Left ventricle myocardium superior (tissue), 1 donor: Measurements from ENCODE around the gene KMT2E. TPM values are rescaled to one million over a fixed set of nuclear protein-coding genes. Genes with fewer than 3 reads are reported as not detected.
"Not testable (repeated sequence)": the region's sequence is repeated elsewhere in the genome, so short reads cannot be mapped to it uniquely, and the experiment has no call there.

Experiments
- ATAC-seq: fragments of 200-7000 bp; cut with Tn5 transposase; one replicate; pipeline ENCODE4 v1.9.1; 2020; ENCODE audit warnings: mild to moderate bottlenecking, moderate library complexity
- DNase-seq: peaks from one replicate; pipeline ENCODE4 v3.0.0-alpha.2; 2020
- intact Hi-C: fragments of 100-400 bp; cut with micrococcal nuclease; formaldehyde crosslinking; loops from one replicate; pipeline ENCODE4 v1.11.0; 2022
- total RNA-seq: library from RNA; stranded (reverse); fragmentation: NEBNext Ultra II Directional; extraction: Animal tissue kit (Norgen Biotek cat#: 25700); gene quantifications from one replicate; pipeline ENCODE4 v1.2.1, GENCODE V29; 2021
- donor health status: DM: no; HTN: yes; CAD: no; lungs with severe emphysema.

The KMT2E gene
- total RNA-seq, 1 donor from 2014 or later, result 35.9 TPM

DNA sequence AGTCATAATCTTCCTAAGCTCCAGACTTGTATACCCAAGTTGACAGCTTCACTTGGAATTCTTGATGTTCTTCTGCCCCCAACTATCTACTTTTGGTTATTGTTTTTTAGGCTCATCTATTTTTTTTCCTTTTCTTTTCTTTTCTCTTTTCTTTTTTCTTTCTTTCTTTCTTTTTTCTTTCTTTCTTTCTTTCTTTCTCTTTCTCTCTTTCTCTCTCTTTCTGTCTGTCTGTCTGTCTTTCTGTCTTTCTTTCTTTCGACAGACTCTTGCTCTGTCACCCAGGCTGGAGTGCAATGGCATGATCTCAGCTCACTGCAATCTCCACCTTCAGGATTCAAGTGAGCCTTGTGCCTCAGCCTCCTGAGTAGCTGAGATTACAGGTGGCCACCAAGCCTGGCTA is 36.5 kb downstream of the KMT2E start:
- ATAC-seq (no peak), DNase-seq (no peak)
- intact Hi-C loops, result no loop called here

GRCh38 chr7:105050899-105051298 is 36.9 kb downstream of the KMT2E start:
- DNase-seq, ATAC-seq, intact Hi-C loops: not testable (repeated sequence)

GRCh38 chr7:105055084-105055483 is 41.1 kb downstream of the KMT2E start:
- DNase-seq (no peak), ATAC-seq (no peak)
- intact Hi-C loops, result no loop called here

DNA sequence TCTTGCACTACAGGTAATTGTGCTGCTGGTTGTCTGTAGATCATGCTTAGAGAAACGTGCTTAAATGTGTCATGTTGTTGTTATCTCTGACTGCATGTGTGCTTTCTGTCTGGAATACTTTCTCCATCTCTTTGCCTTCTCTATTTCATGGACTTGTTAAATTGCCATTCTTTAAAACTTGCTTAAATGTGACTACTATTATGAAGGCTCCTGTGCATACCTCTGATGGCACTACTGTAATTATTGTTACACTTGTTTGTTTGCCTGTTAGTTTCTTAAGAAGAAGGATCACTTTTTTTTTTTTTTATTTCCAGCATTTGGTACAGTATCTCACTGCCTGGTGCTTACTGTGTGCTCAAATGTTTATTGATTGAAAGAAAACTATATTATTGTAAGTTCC is 41.6 kb downstream of the KMT2E start:
- intact Hi-C loops, result no loop called here
- no peak for DNase-seq
- no peak for ATAC-seq

DNA sequence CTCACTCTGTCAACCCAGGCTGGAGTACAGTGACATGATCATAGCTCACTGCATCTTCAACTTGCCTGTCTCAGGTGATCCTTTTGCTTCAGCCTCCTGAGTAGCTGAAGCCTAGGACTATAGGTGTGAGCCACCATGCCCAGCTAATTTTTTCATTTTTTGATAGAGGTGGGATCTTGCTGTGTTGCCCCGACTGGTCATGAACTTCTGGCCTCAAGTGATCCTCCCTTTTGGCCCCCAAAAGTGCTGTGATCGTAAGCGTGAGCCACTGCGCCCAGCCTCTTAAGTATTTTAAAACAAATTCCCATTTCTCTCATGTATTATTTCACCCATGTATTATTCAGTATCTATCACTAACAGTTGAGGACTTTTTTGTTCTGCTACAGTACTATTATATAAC is 43.5 kb downstream of the KMT2E start:
- ATAC-seq, result no peak
- DNase-seq, result no peak
- intact Hi-C loops, result no loop called here

DNA sequence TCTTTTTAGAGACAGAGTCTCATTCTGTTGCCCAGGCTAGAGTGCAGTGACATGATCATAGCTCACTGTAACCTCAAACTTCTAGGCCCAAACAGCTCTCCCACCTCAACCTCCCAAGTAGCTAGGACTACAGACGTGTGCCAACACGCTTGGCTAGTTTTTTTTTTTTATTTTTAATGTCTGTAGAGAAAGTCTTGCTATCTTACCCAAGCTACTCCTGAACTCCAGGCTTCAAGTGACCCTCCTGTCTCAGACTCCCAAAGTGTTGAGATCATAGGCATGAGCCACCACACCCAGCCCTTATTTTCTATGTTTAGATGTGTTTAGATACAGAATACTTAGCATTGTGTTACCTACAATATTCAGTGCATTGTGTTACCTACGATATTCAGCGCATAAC is 46.4 kb downstream of the KMT2E start:
- intact Hi-C loops, result no loop called here
- ATAC-seq (peak; percentile 29), DNase-seq (no peak)

- peak; percentile 77 for ATAC-seq
- intact Hi-C loops, result no loop called here
- no peak for DNase-seq
Observed at GRCh38 chr7:105060923-105061322, 46.9 kb downstream of the KMT2E start.

- intact Hi-C loops, result no loop called here
- ATAC-seq, result no peak
- no peak for DNase-seq
Observed at GRCh38 chr7:105065104-105065503, 51.1 kb downstream of the KMT2E start.

DNA sequence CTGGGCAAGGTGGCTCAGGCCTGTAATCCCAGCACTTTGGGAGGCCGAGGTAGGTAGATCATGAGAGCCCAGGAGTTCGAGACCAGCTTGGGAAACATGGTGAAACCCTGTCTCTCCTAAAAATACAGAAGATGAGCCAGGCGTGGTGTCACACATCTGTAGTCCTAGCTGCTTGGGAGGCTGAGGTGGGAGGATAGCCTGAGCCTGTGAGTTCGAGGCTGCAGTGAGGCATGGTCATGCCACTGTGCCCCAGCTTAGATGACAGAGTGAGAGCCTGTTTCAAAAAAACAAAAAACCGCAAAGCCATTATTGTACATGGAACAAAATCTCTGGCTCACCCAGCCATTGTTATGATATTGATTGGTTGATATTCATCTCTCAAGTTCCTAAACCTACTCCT is 53.7 kb downstream of the KMT2E start:
- intact Hi-C loops, result no loop called here
- ATAC-seq, result no peak
- no peak for DNase-seq

- ATAC-seq (no peak), DNase-seq (no peak)
- intact Hi-C loops, result no loop called here
Observed at GRCh38 chr7:105068886-105069285, 54.9 kb downstream of the KMT2E start.

DNA sequence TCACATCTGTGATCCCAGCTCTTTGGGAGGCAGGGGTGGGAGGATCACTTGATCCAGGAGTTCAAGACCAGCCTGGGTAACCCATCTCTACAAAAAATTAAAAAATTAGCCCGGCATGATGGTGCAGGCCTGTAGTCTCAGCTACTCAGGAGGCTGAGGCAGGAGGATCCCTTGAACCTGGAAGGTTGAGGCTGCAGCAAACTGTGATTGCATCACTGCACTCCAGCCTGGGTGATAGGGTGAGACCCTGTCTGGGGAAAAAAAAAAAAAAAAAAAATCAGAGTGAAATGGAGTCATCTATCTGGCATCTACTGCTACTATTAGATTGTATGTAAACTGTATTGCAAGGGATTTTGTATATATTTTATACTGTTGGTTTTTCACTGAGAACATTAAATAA is 59.1 kb downstream of the KMT2E start:
- ATAC-seq, result no peak
- intact Hi-C loops, result no loop called here
- DNase-seq, result no peak

DNA sequence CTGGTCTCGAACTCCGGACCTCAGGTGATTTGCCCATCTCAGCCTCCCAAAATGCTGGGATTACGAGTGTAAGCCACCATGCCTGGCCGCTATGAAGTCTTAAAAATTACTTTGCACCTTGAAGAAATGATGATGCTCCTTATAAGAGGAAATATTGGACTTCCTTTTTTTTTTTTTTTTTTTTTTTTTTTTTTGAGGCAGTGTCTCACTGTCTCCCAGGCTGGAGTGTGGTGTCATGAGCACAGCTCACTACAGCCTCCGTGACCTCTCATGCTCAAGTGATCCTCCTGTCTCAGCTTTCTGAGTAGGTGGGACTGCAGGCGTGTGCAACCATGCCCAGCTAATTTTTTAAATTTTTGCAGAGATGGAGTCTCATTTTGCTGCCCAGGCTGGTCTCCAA is 65.3 kb downstream of the KMT2E start:
- intact Hi-C loops, result no loop called here
- DNase-seq, result no peak
- ATAC-seq, result no peak

DNA sequence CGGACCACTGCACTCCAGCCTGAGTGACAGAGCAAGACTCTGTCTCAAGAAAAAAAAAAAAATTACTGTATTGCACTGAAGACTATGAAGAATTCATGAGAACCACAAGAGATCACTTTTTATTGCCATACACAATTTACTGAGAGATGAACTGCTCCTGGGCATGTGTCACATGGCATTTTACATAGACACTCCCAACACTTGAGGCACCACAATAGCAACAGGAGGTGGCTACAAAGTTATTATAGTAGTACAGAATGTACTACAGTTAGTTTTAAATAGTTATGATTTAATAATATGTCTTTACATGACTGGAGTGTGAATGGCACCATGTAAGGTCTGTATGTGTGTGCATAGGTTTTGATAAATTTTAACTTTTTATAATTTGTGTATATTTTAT is 70.6 kb downstream of the KMT2E start:
- ATAC-seq (peak; percentile 88), DNase-seq (no peak)
- intact Hi-C loops, result no loop called here

DNA sequence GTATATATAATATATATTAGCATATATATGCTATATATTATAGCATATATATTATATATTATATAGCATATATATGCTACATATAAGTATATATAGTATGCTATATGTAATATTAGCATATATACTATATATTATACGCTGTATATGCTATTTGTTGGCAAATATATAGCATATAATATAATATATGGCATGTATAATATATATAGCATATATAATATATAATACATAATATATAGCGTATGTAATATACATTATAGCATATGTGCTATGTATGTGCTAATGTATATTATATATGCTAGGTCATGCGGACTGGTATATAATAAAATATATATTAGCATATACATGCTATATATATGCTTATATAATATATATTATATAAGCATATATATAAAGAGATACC is 72.8 kb downstream of the KMT2E start:
- intact Hi-C loops, result no loop called here
- ATAC-seq, result no peak
- DNase-seq, result no peak

- no peak for ATAC-seq
- DNase-seq, result no peak
- intact Hi-C loops, result no loop called here
Observed at GRCh38 chr7:105087981-105088380, 74.0 kb downstream of the KMT2E start.

- no peak for DNase-seq
- no peak for ATAC-seq
- intact Hi-C loops, result no loop called here
Observed at GRCh38 chr7:105088456-105088855, 74.5 kb downstream of the KMT2E start.

DNA sequence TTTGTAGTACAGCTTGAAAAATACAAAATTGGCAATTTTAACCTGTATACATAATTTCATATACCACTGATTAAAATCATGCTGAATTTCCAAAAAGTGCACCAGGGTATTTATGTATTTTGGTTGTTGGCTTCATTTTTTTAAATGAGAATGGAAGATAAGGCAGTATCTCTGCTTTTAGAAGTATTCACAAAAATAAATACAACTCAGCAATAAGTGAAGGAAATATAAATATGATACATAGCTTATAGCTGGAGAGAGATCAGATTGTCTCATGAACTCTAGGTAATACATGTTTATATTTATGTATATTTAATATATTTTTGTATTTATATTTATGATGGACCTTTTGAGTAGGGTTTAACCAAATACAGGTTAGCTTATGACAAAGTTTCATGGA is 81.0 kb downstream of the KMT2E start:
- intact Hi-C loops, result no loop called here
- no peak for ATAC-seq

GRCh38 chr7:105096306-105096705 is 82.3 kb downstream of the KMT2E start:
- DNase-seq, result no peak
- ATAC-seq, result no peak
- intact Hi-C loops, result no loop called here

More for the DNA sequence above, 81.0 kb downstream of the KMT2E start:
- no peak for DNase-seq

DNA sequence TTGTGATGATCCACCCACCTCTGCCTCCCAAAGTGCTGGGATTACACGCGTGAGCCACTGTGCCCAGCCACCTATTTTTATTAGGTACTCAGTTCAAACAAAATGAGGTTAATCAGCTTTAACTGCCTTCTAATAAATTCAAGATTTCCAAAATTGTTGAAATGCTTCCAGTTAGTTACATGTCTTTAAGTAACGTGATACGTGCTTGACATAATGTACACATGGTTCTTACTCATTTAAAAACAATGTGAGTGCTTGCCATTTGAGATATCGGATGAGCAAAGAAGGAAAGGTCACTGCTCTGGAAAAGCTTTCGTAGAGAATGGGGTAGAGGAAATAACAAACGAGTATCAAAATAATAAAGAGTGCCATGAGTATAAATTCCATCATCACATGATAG is 83.6 kb downstream of the KMT2E start:
- peak; percentile 53 for ATAC-seq
- intact Hi-C loops, result no loop called here
- DNase-seq, result no peak

- DNase-seq, result no peak
- intact Hi-C loops, result no loop called here
- ATAC-seq, result no peak
Observed at GRCh38 chr7:105098863-105099515, 85.0 kb downstream of the KMT2E start.

DNA sequence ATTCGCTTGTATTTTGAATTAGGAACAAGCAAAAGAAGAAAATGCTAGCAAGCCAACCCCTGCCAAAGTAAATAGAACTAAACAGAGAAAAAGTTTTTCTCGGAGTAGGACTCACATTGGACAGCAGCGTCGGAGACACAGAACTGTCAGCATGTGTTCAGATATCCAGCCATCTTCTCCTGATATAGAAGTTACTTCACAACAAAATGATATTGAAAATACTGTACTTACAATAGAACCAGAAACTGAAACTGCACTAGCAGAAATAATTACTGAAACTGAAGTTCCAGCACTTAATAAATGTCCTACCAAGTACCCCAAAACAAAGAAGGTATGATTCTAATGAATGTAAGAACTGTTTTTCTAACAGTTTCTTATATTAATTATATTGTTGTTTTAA is 87.9 kb downstream of the KMT2E start:
- ATAC-seq (no peak), DNase-seq (no peak)
- intact Hi-C loops, result no loop called here
